Endothelial cell of umbilical vein (primary cell): ENCODE results near the gene FOXB1. TPM values are rescaled to one million over a fixed set of nuclear protein-coding genes. Genes with fewer than 3 reads are reported as not detected.

Experiments
- BruUV-seq: library from RNA; stranded (reverse); fragments of 400-500 nt; replicated peaks from 2 replicates; lab custom pipeline; 2021; lab: Mats Ljungman, UMichigan
- CTCF ChIA-PET: fragments of 300-600, 350-600 bp; sonication (Branson Sonifier 250); formaldehyde crosslinking; loops from one replicate; lab custom pipeline; 2021; ENCODE audit warnings: antibody characterized with exemption, inconsistent platforms; lab: Charles Lee
- POLR2A ChIA-PET: fragments of 300-600, 350-600 bp; sonication (Branson Sonifier 250); formaldehyde crosslinking; loops from one replicate; lab custom pipeline; 2021; ENCODE audit warnings: antibody characterized with exemption, inconsistent platforms; lab: Charles Lee
- DNase-seq: peaks from one replicate; pipeline ENCODE4 v3.0.0-alpha.2; 2011; ENCODE audit warnings: low read depth, low spot score
- FAIRE-seq: peaks from 2 replicates; lab custom pipeline; 2011; peaks lifted over from hg19 to GRCh38; lab: Jason Lieb, UNC
- H2AFZ ChIP-seq: 2 replicates; pipeline ENCODE4 v1.6.0; 2012; ENCODE audit warnings: low read depth, low read length, control low read depth, inconsistent platforms
- H3K27ac ChIP-seq: 2 replicates; pipeline ENCODE4 v1.5.1; 2011; ENCODE audit warnings: low read depth, mild to moderate bottlenecking, control low read depth, low read length, moderate library complexity; ENCODE audit not compliant: insufficient read depth
- H3K27me3 ChIP-seq, 2 experiments: 2 replicates each; pipeline versions ENCODE4 v1.6.0 to v1.6.1; 2011; ENCODE audit warnings: low read length in 2 of 2, mixed read lengths in 1 of 2; ENCODE audit not compliant: control insufficient read depth in 2 of 2, insufficient read depth in 2 of 2
- H3K36me3 ChIP-seq, 2 experiments: 2 replicates in 1 of 2; 3 replicates in 1 of 2; pipeline ENCODE4 v1.5.1; 2011; ENCODE audit warnings: low read length in 2 of 2, mild to moderate bottlenecking in 1 of 2, moderate library complexity in 1 of 2; ENCODE audit not compliant: control insufficient read depth in 2 of 2, insufficient read depth in 2 of 2; ENCODE audit errors: extremely low read depth in 1 of 2
- H3K4me1 ChIP-seq: 3 replicates; pipeline ENCODE4 v1.5.1; 2011; ENCODE audit warnings: mild to moderate bottlenecking, low read length; ENCODE audit not compliant: control insufficient read depth, insufficient read depth; ENCODE audit errors: extremely low read depth
- H3K4me2 ChIP-seq: 2 replicates; pipeline ENCODE4 v1.6.1; 2011; ENCODE audit warnings: low read length, control low read depth, mixed read lengths; ENCODE audit not compliant: insufficient read depth
- H3K4me3 ChIP-seq, 3 experiments: fragments of 200-600 bp in 1 of 3; sonication (generic), shearing (Covaris generic) in 1 of 3; replicated peaks in 1 of 3; 2 replicates each; pipeline ENCODE4 v1.5.1; 2011 to 2016; ENCODE audit warnings: control low read depth in 3 of 3, low read length in 3 of 3, mild to moderate bottlenecking in 2 of 3, inconsistent platforms in 1 of 3, low read depth in 1 of 3, moderate library complexity in 1 of 3; ENCODE audit not compliant: insufficient read depth in 1 of 3
- H3K79me2 ChIP-seq: 2 replicates; pipeline ENCODE4 v1.6.0; 2012; ENCODE audit warnings: low read length, inconsistent platforms; ENCODE audit not compliant: control insufficient read depth, insufficient read depth
- H3K9ac ChIP-seq: replicated peaks from 2 replicates; pipeline ENCODE3; 2011; ENCODE audit warnings: low read length, control low read depth; ENCODE audit not compliant: insufficient read depth; ENCODE audit errors: extremely low read depth
- H3K9me1 ChIP-seq: replicated peaks from 3 replicates; pipeline ENCODE4 v1.6.0; 2011; ENCODE audit warnings: mild to moderate bottlenecking, low read length; ENCODE audit not compliant: control insufficient read depth, insufficient read depth; ENCODE audit errors: extremely low read depth
- H3K9me3 ChIP-seq: replicated peaks from 2 replicates; pipeline ENCODE4 v1.5.1; 2012; ENCODE audit warnings: low read length, inconsistent platforms; ENCODE audit not compliant: control insufficient read depth, insufficient read depth
- H4K20me1 ChIP-seq: replicated peaks from 2 replicates; pipeline ENCODE3; 2011; ENCODE audit warnings: mild to moderate bottlenecking, low read length; ENCODE audit not compliant: control insufficient read depth, insufficient read depth; ENCODE audit errors: extremely low read depth
- EZH2 ChIP-seq: IDR thresholded peaks from 2 replicates; pipeline ENCODE4 v1.6.1; 2012; ENCODE audit warnings: borderline replicate concordance, low read depth, mild to moderate bottlenecking, moderate library complexity, low read length, inconsistent platforms; ENCODE audit not compliant: severe bottlenecking
- FOS ChIP-seq: IDR thresholded peaks from 2 replicates; pipeline ENCODE4 v1.6.1; 2011; ENCODE audit warnings: mild to moderate bottlenecking, low read length, moderate library complexity, borderline replicate concordance; ENCODE audit not compliant: insufficient read depth
- GATA2 ChIP-seq: IDR thresholded peaks from 2 replicates; pipeline ENCODE4 v1.7.0; 2011; ENCODE audit warnings: low read depth, mild to moderate bottlenecking, moderate library complexity, mixed read lengths, low read length; ENCODE audit not compliant: insufficient read length, insufficient read depth
- JUN ChIP-seq: IDR thresholded peaks from 2 replicates; pipeline ENCODE4 v1.6.1; 2011; ENCODE audit warnings: borderline replicate concordance, low read depth; ENCODE audit not compliant: insufficient read length, insufficient read depth
- MAX ChIP-seq: IDR thresholded peaks from 2 replicates; pipeline ENCODE4 v1.6.1; 2011; ENCODE audit not compliant: insufficient read depth, insufficient read length
- MYC ChIP-seq: IDR thresholded peaks from one replicate; pipeline ENCODE4 v1.6.1; 2011; ENCODE audit warnings: mild to moderate bottlenecking, low read depth, low read length
- POLR2A ChIP-seq: IDR thresholded peaks from 2 replicates; pipeline ENCODE4 v1.6.1; 2012; ENCODE audit warnings: low read depth, mild to moderate bottlenecking, control low read depth, low read length
- POLR2AphosphoS5 ChIP-seq: IDR thresholded peaks from 2 replicates; pipeline ENCODE4 v1.6.1; 2012; ENCODE audit warnings: low read depth, mild to moderate bottlenecking, control low read depth, low read length, moderate library complexity; ENCODE audit not compliant: insufficient read depth
- dilution Hi-C: fragments of 300-500 bp; cut with MboI; formaldehyde crosslinking; loops from one replicate; pipeline ENCODE4 v1.15.0; 2019; ENCODE audit warnings: low sequenced_read_pairs; ENCODE audit not compliant: extremely low pct_ligation_motif_present
- intact Hi-C: fragments of 100-400 bp; cut with micrococcal nuclease; formaldehyde crosslinking; loops from one replicate; pipeline ENCODE4 v1.10.0; 2022
- polyA plus RNA-seq, 4 experiments: library from polyadenylated mRNA; depleted of rRNA in 3 of 4; stranded (reverse) in 3 of 4; unstranded in 1 of 4; fragments of >200 nt; gene quantifications; 2 replicates each; pipeline versions ENCODE4 v1.2.1 to v1.2.3, GENCODE V29; 2011 to 2012; ENCODE audit warnings: missing spikeins in 1 of 4
- total RNA-seq: library from RNA; stranded (reverse); gene quantifications from 2 replicates; pipeline ENCODE4 v1.2.3, GENCODE V29; 2021
- TF ChIP-seq, protein P1 (sequence below), 2 donors: IDR thresholded peaks; 1 replicate in 1 of 2; 2 replicates in 1 of 2; pipeline ENCODE4 v1.5.1; 2011; ENCODE audit warnings: low read length in 2 of 2, mild to moderate bottlenecking in 2 of 2, moderate library complexity in 2 of 2, control low read depth in 1 of 2, inconsistent platforms in 1 of 2, low read depth in 1 of 2; ENCODE audit not compliant: insufficient read depth in 1 of 2; ENCODE audit errors: extremely low read depth in 1 of 2

The FOXB1 gene
- total and polyA plus RNA-seq, 2 donors (not counting 3 experiments of a cell fraction or from before 2014, with no cell fraction given), result not detected

DNA sequence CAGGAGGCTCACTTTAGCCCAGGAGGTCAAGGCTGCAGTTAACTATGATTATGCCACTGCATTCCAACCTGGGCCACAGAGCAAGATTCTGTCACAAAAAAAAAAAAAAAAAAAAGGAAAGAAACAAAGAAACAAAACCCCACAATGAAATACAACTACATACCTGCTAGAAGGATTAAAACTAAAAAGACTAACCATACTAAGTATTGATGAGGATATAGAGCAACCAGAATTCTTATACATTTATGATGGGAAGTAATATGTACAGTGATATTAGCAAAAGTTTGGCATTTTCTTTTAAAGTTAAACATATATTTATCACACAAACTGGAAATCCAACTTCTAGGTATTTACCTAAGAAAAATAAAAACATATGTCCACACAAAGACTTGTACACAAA is 40.2 kb upstream of the FOXB1 start:
- no TSS peak for BruUV-seq
- no peak overlapping the region for H3K4me3 ChIP-seq
- no peaks in the 10 kb centered on the region for H3K9me3 ChIP-seq
- H3K79me2 ChIP-seq, result no peaks in the 10 kb centered on the region
- TF ChIP-seq, protein P1, sequence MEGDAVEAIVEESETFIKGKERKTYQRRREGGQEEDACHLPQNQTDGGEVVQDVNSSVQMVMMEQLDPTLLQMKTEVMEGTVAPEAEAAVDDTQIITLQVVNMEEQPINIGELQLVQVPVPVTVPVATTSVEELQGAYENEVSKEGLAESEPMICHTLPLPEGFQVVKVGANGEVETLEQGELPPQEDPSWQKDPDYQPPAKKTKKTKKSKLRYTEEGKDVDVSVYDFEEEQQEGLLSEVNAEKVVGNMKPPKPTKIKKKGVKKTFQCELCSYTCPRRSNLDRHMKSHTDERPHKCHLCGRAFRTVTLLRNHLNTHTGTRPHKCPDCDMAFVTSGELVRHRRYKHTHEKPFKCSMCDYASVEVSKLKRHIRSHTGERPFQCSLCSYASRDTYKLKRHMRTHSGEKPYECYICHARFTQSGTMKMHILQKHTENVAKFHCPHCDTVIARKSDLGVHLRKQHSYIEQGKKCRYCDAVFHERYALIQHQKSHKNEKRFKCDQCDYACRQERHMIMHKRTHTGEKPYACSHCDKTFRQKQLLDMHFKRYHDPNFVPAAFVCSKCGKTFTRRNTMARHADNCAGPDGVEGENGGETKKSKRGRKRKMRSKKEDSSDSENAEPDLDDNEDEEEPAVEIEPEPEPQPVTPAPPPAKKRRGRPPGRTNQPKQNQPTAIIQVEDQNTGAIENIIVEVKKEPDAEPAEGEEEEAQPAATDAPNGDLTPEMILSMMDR (IDR thresholded peaks at IDR 0.05; ENCODE audit: extremely low read depth in 1 of 2, insufficient read depth in 1 of 2, low read depth in 1 of 2, low read length in 2 of 2), result no peak
- TF ChIP-seq EZH2 (no peak), FOS (no peak), MAX (no peak), MYC (no peak), POLR2AphosphoS5 (no peak), GATA2 (no peak), POLR2A (no peak), JUN (no peak)
- no peaks in the 10 kb centered on the region for H3K4me1 ChIP-seq
- dilution Hi-C loops, result no loop called here
- H3K4me2 ChIP-seq, result no peak overlapping the region
- no peaks in the 10 kb centered on the region for H3K27me3 ChIP-seq
- H3K9me1 ChIP-seq, result no peaks in the 10 kb centered on the region
- ChIA-PET POLR2A (no interaction called here), CTCF (no interaction called here)
- no peaks in the 10 kb centered on the region for H3K36me3 ChIP-seq
- H4K20me1 ChIP-seq, result no peaks in the 10 kb centered on the region
- FAIRE-seq (no peak), DNase-seq (no peak)
- intact Hi-C loops, result no loop called here
- no peak overlapping the region for H3K9ac ChIP-seq
- H3K27ac ChIP-seq, result no peak overlapping the region
- no peak overlapping the region for H2AFZ ChIP-seq
